Astrocyte of the cerebellum (primary cell): ENCODE results near the gene LY6G5C.

ENCODE experiments used
- DNase-seq: peaks from one replicate; pipeline ENCODE4 v3.0.0-alpha.2; 2011; ENCODE audit warnings: low read depth
- H3K4me3 ChIP-seq: 2 replicates; pipeline ENCODE4 v1.5.1; 2011; ENCODE audit warnings: mild to moderate bottlenecking, low read depth, low read length, moderate library complexity
- in situ Hi-C: cut with HindIII; loops from 2 replicates; pipeline ENCODE4 v1.10.0; 2017; ENCODE audit warnings: low sequenced_read_pairs
- TF ChIP-seq, protein P1 (sequence below): IDR thresholded peaks from 2 replicates; pipeline ENCODE4 v1.5.1; 2012; ENCODE audit warnings: low read length, low read depth, moderate library complexity, mild to moderate bottlenecking; ENCODE audit errors: missing control alignments

LY6G5C gene

DNA sequence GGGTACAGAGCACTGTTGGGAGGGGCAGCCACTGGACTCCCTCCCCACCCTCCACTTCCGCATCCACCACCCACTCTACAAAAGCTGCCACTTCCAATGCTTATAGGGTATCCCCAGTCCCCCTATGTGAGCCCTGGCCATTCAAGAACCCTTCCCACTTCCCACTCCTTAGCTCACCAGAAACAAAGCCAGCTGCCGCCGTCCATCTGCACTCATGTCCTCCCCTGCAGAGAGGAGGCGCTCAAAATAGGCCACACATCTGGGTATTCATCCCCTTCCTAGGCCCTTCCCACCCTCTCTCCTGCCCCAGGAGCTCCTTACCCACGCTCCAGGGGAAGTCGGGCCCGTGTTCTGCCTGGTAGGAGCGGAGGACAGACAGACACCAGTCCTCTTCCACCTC, 6.5 kb upstream of the LY6G5C start:
- no peak overlapping the region for H3K4me3 ChIP-seq
- DNase-seq: no peak
- in situ Hi-C loops: no loop called here
- TF ChIP-seq, protein P1, sequence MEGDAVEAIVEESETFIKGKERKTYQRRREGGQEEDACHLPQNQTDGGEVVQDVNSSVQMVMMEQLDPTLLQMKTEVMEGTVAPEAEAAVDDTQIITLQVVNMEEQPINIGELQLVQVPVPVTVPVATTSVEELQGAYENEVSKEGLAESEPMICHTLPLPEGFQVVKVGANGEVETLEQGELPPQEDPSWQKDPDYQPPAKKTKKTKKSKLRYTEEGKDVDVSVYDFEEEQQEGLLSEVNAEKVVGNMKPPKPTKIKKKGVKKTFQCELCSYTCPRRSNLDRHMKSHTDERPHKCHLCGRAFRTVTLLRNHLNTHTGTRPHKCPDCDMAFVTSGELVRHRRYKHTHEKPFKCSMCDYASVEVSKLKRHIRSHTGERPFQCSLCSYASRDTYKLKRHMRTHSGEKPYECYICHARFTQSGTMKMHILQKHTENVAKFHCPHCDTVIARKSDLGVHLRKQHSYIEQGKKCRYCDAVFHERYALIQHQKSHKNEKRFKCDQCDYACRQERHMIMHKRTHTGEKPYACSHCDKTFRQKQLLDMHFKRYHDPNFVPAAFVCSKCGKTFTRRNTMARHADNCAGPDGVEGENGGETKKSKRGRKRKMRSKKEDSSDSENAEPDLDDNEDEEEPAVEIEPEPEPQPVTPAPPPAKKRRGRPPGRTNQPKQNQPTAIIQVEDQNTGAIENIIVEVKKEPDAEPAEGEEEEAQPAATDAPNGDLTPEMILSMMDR: no peak

DNA sequence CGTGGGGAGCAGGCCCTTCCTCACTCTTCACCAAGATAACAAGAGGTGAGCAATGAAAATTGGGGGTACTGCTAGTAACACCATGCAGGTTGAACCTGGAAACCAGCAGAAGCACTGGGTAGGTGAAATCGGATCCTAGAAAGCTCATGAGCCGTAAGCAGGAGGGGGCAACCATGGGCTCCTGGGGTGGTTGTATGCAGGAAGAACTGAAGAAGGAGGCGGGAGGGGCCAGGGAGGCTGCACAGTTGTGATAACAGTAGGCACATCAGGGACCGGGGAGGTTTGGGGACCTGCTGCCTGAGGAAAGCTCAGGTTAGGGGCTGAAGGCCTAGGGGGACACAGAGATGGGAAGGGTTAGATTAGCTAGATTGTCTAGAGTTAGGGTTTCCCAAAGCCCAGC, 5.6 kb upstream of the LY6G5C start:
- no peak for DNase-seq
- TF ChIP-seq, protein P1: no peak
- no peak overlapping the region for H3K4me3 ChIP-seq
- in situ Hi-C loops: no loop called here

DNA sequence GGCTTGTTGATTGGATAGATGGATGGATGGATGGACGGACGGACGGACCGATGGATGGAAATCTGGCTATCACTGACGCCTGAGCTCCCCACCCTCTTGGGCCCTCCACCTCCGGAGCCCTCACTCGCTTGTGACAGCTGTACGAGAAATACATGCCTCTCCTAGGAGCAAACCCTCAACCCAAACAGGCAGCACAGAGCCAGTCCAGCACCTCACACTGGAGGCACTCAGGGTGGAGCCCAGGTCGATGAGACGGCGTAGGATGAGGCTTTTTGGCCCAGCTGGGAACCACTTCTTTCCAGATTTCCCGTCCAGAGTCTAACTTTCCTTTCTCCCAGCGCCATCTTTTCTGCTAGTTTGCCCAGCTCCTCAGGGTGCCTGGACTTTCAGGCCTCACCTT, 2.7 kb upstream of the LY6G5C start:
- TF ChIP-seq, protein P1: no peak
- H3K4me3 ChIP-seq: no peak overlapping the region
- DNase-seq: no peak
- in situ Hi-C loops: no loop called here

DNA sequence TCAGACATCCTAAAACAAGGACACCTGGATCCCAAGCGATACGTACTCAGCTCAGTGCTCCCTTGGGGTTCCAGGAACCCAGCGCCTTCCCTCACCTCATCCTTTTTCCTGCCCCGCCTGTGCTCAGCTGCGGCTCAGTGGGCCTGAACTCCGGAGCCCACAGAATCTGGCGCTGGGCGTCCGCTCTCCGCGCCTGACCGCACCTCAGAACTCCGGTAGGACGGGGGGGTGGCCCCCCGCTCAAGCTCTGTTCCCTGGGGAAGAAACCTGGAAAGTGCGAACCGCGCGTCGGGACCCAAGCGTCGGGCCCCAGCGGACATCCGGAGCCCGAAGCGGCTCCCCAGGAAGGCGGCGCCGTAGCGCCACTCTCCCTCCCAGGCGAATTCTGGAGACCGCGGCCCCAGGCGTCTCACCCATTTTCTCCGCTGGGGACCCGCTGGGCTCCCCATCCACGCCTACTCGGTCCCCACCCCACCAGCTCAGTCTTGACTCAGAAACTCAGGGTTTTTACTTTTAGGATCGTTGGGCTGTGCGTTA, 336 bp upstream of the LY6G5C start:
- no peak for DNase-seq
- H3K4me3 ChIP-seq: peak overlapping the region; percentile 45
- TF ChIP-seq, protein P1: peak; percentile 15
- in situ Hi-C loops: no loop called here

DNA sequence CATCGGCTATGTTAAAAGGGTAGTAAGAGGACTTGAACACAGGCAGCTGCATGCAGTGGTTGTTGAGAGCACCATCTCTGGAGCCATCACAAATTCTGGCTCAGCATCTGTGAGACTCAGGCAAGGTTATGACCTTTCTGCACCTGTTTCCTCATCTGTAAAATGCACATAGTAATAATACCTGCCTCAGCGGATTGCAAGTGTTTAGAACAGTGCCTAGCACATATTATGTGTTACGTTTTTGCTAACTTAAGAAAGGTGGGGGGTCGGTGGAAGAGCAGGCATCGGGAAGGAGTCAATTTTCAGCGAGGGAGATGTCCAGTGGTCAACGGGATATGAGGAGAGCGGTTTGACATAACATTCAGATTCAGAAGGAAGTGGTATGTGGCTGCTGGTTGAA, 2.9 kb downstream of the LY6G5C start:
- TF ChIP-seq, protein P1: no peak
- in situ Hi-C loops: no loop called here
- no peak overlapping the region for H3K4me3 ChIP-seq

DNA sequence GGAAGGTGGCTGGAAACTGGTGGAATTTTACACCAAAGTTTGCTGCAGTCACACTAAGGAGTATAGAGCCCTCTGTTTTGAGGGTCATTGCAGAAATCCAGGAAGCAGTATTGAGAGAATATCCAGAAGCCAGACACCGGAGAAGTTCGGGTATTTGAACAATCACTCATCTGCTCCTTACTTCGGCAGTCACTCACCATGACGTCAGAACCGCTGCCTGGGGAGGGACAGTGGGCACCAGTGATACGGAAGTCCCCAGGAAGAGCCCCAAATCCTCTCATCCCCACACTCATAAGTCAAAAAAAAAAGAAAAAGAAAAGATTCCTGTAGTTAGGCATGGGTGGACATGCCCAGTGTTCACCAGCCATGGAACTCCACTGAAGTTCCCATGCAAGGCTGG, 4.0 kb downstream of the LY6G5C start:
- no peak for DNase-seq
- in situ Hi-C loops: no loop called here

More for the DNA sequence above, 2.9 kb downstream of the LY6G5C start:
- DNase-seq: no peak

More for the DNA sequence above, 4.0 kb downstream of the LY6G5C start:
- no peak overlapping the region for H3K4me3 ChIP-seq
- TF ChIP-seq, protein P1: no peak
